ENCODE measurements around the gene NUDT1. TPM values are rescaled to one million over a fixed set of nuclear protein-coding genes. Genes with fewer than 3 reads are reported as not detected.

The NUDT1 gene
- total RNA-seq, 1 donor from 2014 or later: 12.0 TPM

GRCh38 chr7:2244404-2244995 is 2.5 kb downstream of the NUDT1 start:
- DNase-seq (ENCODE audit: low read depth): no peak
- Mint-ChIP-seq H3K27ac (ENCODE audit: unreplicated experiment) (no peak overlapping the region), H3K9me3 (ENCODE audit: unreplicated experiment) (no peaks in the 10 kb centered on the region), H3K36me3 (ENCODE audit: low read depth, unreplicated experiment) (peaks cover 3% of the 10 kb centered on the region), H3K27me3 (ENCODE audit: low read depth, unreplicated experiment) (no peaks in the 10 kb centered on the region), H3K4me3 (ENCODE audit: unreplicated experiment) (no peak overlapping the region), H3K4me1 (ENCODE audit: low read depth, unreplicated experiment) (peaks cover 16% of the 10 kb centered on the region)
- Histone ChIP-seq H3K4me3 (ENCODE audit: insufficient read depth, low read depth, low read length) (no peak overlapping the region), H2AFZ (ENCODE audit: low read depth, low read length) (no peak overlapping the region), H3K9ac (ENCODE audit: low read length) (no peak overlapping the region), H3K4me1 (ENCODE audit: insufficient read depth, low read length) (peaks cover 17% of the 10 kb centered on the region), H3K27me3 (ENCODE audit: insufficient read depth, low read length) (no peaks in the 10 kb centered on the region), H3K4me2 (ENCODE audit: low read length) (no peak overlapping the region), H3K27ac (ENCODE audit: low read depth, low read length) (no peak overlapping the region), H3K36me3 (ENCODE audit: insufficient read depth, low read length) (no peaks in the 10 kb centered on the region), H3K79me2 (ENCODE audit: insufficient read depth, low read length) (peaks cover 31% of the 10 kb centered on the region), H3K9me3 (ENCODE audit: insufficient read depth, low read depth, low read length) (no peaks in the 10 kb centered on the region), H4K20me1 (ENCODE audit: insufficient read depth, low read length) (peaks cover 14% of the 10 kb centered on the region)
- FAIRE-seq: no peak
- TF ChIP-seq EZH2 (IDR thresholded peaks at IDR 0.05; ENCODE audit: insufficient read depth, low read length) (no peak), CTCF (IDR thresholded peaks at IDR 0.05; ENCODE audit: insufficient read depth, low read depth, low read length) (no peak)

GRCh38 chr7:2245883-2246675 is 4.1 kb downstream of the NUDT1 start:
- DNase-seq (ENCODE audit: low read depth): no peak
- no peak overlapping the region for H3K4me3 ChIP-seq (ENCODE audit: insufficient read depth, low read depth, low read length)
- TF ChIP-seq CTCF (IDR thresholded peaks at IDR 0.05; ENCODE audit: insufficient read depth, low read depth, low read length) (no peak), EZH2 (IDR thresholded peaks at IDR 0.05; ENCODE audit: insufficient read depth, low read length) (no peak)
- H2AFZ ChIP-seq (ENCODE audit: low read depth, low read length): no peak overlapping the region
- FAIRE-seq: no peak
- Mint-ChIP-seq H3K36me3 (ENCODE audit: low read depth, unreplicated experiment) (peaks cover 4% of the 10 kb centered on the region), H3K27me3 (ENCODE audit: low read depth, unreplicated experiment) (no peaks in the 10 kb centered on the region), H3K4me1 (ENCODE audit: low read depth, unreplicated experiment) (peaks cover 16% of the 10 kb centered on the region), H3K4me3 (ENCODE audit: unreplicated experiment) (peak overlapping the region; percentile 50), H3K9me3 (ENCODE audit: unreplicated experiment) (no peaks in the 10 kb centered on the region), H3K27ac (ENCODE audit: unreplicated experiment) (no peak overlapping the region)
- no peak overlapping the region for H3K27ac ChIP-seq (ENCODE audit: low read depth, low read length)
- H3K9ac ChIP-seq (ENCODE audit: low read length): no peak overlapping the region
- peaks cover 21% of the 10 kb centered on the region for H3K4me1 ChIP-seq (ENCODE audit: insufficient read depth, low read length)
- H3K36me3 ChIP-seq (ENCODE audit: insufficient read depth, low read length): no peaks in the 10 kb centered on the region
- H3K27me3 ChIP-seq (ENCODE audit: insufficient read depth, low read length): no peaks in the 10 kb centered on the region
- peaks cover 1% of the 10 kb centered on the region for H4K20me1 ChIP-seq (ENCODE audit: insufficient read depth, low read length)
- peaks cover 15% of the 10 kb centered on the region for H3K79me2 ChIP-seq (ENCODE audit: insufficient read depth, low read length)
- H3K9me3 ChIP-seq (ENCODE audit: insufficient read depth, low read depth, low read length): no peaks in the 10 kb centered on the region
- H3K4me2 ChIP-seq (ENCODE audit: low read length): no peak overlapping the region

All from astrocyte (in vitro differentiated cells and primary cell).